Esophagus (tissue), 2 donors: ENCODE results near the gene HTD2. TPM values are rescaled to one million over a fixed set of nuclear protein-coding genes. Genes with fewer than 3 reads are reported as not detected.

ENCODE experiments used
- H3K27ac ChIP-seq, 2 donors: one replicate each; pipeline ENCODE4 v1.5.1; 2013; ENCODE audit warnings: low read depth in 2 of 2, mild to moderate bottlenecking in 2 of 2, inconsistent platforms in 1 of 2, low read length in 1 of 2, moderate library complexity in 1 of 2
- H3K27me3 ChIP-seq, 2 donors: one replicate each; pipeline ENCODE4 v1.6.1; 2013; ENCODE audit warnings: low read length in 2 of 2, control low read depth in 1 of 2, mild to moderate bottlenecking in 1 of 2; ENCODE audit not compliant: insufficient read depth in 2 of 2, control insufficient read depth in 1 of 2
- H3K36me3 ChIP-seq, 2 donors: one replicate each; pipeline ENCODE4 v1.6.1; 2013; ENCODE audit warnings: low read length in 1 of 2; ENCODE audit not compliant: control insufficient read depth in 2 of 2, insufficient read depth in 2 of 2
- H3K4me1 ChIP-seq, 2 donors: one replicate each; pipeline ENCODE4 v1.6.1; 2013; ENCODE audit warnings: low read length in 1 of 2; ENCODE audit not compliant: control insufficient read depth in 2 of 2, insufficient read depth in 2 of 2
- H3K4me3 ChIP-seq, 2 donors: one replicate each; pipeline ENCODE4 v1.5.1; 2013; ENCODE audit warnings: low read length in 2 of 2, mild to moderate bottlenecking in 2 of 2, low read depth in 1 of 2, moderate library complexity in 1 of 2
- H3K9me3 ChIP-seq, 2 donors: one replicate each; pipeline ENCODE4 v1.6.1; 2013; ENCODE audit warnings: mild to moderate bottlenecking in 2 of 2, low read depth in 1 of 2, low read length in 1 of 2, moderate library complexity in 1 of 2; ENCODE audit not compliant: control insufficient read depth in 2 of 2, insufficient read depth in 1 of 2
- WGBS, 2 donors: extraction: QIAGEN DNeasy Blood & Tissue Kit; methylation state at CpG; one replicate each; pipeline ENCODE4 v1.1.7; 2013; 5-methylcytosine and 5-hydroxymethylcytosine counted together
- polyA plus RNA-seq, 2 donors: library from polyadenylated mRNA; stranded (reverse); fragments of 200-250 nt; gene quantifications; one replicate each; pipeline ENCODE4 v1.2.3, GENCODE V29; 2013
- donor health status: healthy with polysubstance abuse.
- donor health status: Bipolar disorder and iron deficiency.

Gene HTD2
- polyA plus RNA-seq, 2 donors: 1.3 to 5.9 TPM

DNA sequence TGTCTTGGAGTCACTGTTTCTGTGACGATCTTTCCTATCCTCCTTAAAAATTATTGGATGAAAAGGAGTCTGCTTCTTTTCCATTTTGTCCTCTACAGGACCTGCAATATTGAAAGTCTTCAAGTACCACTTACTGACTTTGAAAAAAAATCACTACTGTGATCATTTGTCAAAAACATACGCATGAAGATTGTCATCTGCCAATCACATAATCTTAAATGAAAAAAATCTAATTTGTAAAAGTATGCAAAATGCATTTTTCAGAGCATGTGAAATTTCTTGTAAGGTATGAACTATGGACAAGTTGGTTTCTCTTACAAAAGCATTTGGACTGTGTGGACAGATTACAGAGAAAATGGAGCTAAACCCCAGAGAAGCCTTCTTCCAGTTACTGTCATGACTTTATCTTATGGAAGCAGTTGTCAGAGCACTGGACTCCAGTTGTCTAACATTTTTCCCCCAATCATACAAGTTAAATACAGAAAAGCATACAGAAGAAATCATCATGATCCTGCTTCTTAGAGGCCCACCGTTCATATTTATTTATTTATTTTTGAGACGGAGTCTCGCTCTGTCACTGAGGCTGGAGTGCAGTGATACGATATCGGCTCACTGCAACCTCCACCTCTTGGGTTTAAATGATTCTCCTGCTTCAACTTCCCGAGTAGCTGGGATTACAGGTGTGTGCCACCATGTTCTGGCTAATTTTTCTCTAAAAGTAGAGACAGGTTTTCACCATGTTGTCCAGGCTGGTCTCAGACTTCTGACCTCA lies 23.0 kb downstream of the HTD2 start:
- 87 to 92% methylated on average over 8 of the region's 8 CpGs for WGBS, 2 donors
- H3K27me3 ChIP-seq: no peaks in the 10 kb centered on the region
- no peaks in the 10 kb centered on the region for H3K36me3 ChIP-seq
- no peaks in the 10 kb centered on the region for H3K9me3 ChIP-seq
- H3K27ac ChIP-seq: no peak overlapping the region
- H3K4me1 ChIP-seq: no peaks in the 10 kb centered on the region
- no peak overlapping the region for H3K4me3 ChIP-seq

DNA sequence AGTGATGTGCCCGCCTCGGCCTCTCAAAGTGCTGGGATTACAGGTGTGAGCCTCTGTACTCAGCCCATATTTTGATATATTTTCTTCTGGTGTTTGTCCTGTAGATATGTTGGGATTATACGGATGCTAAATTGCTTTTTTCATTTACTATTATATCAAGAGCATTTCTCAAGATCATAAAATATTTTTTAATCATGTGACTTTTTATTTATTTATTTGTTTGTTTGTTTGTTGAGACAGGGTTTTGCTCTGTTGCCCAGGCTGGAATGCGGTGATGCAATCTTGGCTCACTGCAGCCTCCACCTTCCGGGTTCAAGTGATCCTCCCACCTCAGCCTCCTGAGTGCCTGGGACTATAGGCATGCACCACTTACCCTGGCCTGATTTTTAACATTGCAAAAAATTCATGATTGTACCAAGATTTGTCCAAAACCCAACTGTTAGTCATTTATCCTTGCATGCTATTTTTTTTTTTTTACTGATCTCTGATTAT lies 23.6 kb downstream of the HTD2 start:
- no peaks in the 10 kb centered on the region for H3K9me3 ChIP-seq
- no peak overlapping the region for H3K4me3 ChIP-seq
- whole genome bisulfite sequencing, 2 donors: 93 to 94% methylated on average over 5 of the region's 5 CpGs

DNA sequence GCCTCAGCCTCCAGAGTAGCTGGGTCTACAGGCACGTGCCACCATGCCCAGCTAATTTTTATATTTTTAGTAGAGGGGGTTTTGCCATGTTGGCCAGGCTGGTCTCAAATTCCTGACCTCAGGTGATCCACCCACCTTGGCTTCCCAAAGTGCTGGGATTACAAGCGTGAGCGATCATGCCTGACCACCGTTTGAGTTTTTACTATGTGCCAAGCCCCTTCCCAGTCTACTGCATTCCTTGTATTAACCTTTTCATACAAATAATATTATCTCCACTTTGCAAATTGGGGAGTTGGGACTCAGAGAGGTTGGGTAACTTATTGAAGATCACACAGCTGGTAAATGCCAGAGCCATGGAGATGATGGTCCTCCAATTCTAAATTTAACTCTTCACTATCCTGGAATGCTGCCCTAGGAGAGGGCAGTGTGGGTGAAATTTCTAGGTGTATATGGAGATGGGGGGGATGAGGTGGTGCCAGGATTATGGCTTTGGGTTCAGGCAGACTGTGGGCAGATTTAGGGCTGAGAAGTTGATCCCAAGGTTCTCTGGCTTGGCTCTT lies 25.4 kb downstream of the HTD2 start:
- Histone ChIP-seq H3K4me1 (peaks cover 0 to 2% of the 10 kb centered on the region in 2 donors), H3K36me3 (no peaks in the 10 kb centered on the region), H3K9me3 (no peaks in the 10 kb centered on the region), H3K27ac (no peak overlapping the region), H3K4me3 (no peak overlapping the region), H3K27me3 (no peaks in the 10 kb centered on the region)
- WGBS, 2 donors: 70 to 74% methylated on average over 4 of the region's 4 CpGs

More for the DNA sequence above, 23.6 kb downstream of the HTD2 start:
- Histone ChIP-seq H3K27me3 (no peaks in the 10 kb centered on the region), H3K27ac (no peak overlapping the region), H3K4me1 (no peaks in the 10 kb centered on the region), H3K36me3 (no peaks in the 10 kb centered on the region)

DNA sequence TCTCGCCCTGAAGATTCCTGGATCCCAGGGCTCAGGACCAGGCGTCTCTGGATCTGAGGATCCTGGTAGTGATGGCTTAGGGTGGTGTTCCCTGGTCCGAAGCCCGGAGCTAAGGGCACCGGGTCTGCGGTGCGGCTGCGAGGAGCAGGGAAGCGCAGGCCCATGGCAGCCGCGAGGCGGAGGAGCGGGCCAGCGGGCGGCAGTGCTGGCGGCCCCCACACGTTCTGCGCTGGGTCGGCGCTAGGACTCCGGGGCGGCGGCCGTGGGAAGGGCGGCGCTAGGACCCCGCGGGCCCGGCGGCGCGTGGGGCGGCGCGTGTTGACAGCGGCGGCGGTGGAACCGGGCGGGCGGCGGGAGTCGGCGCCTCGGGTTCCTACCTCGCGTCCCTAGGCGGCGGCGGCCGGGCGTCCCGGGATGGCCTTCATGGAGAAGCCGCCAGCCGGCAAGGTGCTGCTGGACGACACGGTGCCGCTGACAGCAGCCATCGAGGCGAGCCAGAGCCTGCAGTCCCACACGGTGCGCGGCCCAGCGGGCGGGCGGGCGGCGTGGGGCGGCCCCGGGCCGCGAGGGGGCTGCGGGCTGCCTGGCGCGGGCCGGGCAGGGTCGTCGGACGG lies 26.4 kb downstream of the HTD2 start, which contains the start of gene PXK:
TSS of gene PXK (plus strand) at position 318 of the 614 bp plus-strand sequence. CDS start at position 415, 97 bp downstream.
- no peaks in the 10 kb centered on the region for H3K36me3 ChIP-seq
- H3K4me1 ChIP-seq: peaks cover 0 to 2% of the 10 kb centered on the region in 2 donors
- no peaks in the 10 kb centered on the region for H3K9me3 ChIP-seq
- H3K27ac ChIP-seq: peak within 1 kb of the TSS; percentile 42 to 72
- H3K27me3 ChIP-seq: no peaks in the 10 kb centered on the region
- WGBS, 2 donors: 1% methylated on average over 42 to 79 of the region's 79 CpGs
- H3K4me3 ChIP-seq: peak within 1 kb of the TSS; percentile 94 to 96

DNA sequence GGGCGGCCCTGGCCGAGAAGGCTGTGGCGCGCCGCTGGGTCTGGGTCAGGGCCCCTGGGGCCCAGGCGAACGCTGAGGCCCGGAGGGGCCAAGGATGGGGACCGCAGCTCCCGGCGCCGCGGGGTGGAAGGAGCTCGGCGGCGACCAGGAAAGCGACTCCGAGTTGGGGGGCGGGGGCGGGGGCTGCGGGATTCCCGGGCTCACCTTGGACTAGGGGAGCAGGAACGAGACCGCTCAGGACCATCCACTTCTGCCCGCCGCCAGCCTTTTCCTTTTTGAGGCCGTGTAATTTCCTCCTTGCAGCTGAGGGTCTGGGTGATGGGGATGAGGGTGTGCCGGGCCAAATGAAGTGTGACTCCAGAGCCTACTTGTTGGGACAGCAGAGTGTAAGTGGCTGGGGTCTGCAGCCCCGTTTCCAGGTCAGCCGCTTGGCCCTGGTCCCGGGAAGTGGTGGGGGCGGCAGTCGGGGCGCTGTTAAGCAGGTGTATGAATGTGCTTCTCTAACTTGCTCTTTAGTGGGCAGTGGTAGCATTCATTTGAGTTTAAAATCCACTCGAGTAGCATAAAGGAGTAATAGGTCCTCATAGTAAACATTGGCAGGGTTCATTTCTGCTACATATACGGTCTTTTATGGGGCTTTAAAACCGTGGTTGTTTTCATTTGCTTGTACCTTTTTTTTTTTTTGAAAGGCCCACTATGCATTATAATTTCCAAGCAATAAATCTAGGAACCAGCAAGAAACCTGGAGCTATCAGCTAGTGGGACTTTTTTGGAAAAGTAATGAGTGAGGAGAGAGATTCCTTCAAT lies 27.1 kb downstream of the HTD2 start:
- Histone ChIP-seq H3K4me1 (peaks cover 0 to 2% of the 10 kb centered on the region in 2 donors), H3K27ac (peak overlapping the region; percentile 42 to 48), H3K9me3 (no peaks in the 10 kb centered on the region), H3K36me3 (no peaks in the 10 kb centered on the region), H3K4me3 (peak overlapping the region; percentile 94 to 96), H3K27me3 (no peaks in the 10 kb centered on the region)
- 1% methylated on average over 36 to 37 of the region's 37 CpGs for WGBS, 2 donors

DNA sequence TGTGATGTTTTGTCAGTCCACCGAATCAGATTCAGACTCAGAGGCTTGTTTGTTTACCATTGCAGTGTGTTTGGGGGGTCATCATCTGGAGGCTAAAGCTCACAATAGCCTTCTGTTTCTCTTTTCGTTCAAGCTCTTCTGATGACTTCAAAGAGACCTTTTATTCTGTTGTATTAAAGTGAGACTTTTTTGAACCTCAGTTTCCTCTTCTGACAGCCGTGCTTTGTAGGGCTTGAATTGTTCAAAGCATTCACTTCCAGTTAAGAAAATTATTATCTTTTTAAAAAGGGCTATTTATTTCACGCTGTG lies 27.6 kb downstream of the HTD2 start:
- Histone ChIP-seq H3K36me3 (no peaks in the 10 kb centered on the region), H3K4me3 (peak overlapping the region in 1 of 2 donors; percentile 96), H3K9me3 (no peaks in the 10 kb centered on the region), H3K27me3 (no peaks in the 10 kb centered on the region), H3K4me1 (peaks cover 0 to 2% of the 10 kb centered on the region in 2 donors), H3K27ac (no peak overlapping the region)
- WGBS, 2 donors: 28 to 33% methylated on average over 4 of the region's 4 CpGs

DNA sequence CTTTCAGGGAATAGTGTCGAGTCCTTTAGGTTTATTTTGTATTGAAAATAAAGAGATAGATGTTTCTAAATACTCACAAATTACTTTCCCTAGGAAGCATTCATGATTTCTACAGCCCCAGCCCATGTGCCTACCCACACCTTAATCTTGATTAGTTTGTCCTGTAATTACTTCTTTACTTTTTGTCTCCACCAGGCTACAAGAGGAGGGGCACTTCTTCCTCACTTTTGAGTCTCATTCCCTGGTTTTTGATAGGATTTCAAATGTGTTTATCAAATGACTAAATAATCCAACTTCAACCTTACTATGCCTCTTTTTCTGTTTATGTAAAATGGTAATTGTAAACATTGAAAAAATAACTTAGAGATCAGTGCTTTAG lies 28.2 kb downstream of the HTD2 start:
- no peaks in the 10 kb centered on the region for H3K36me3 ChIP-seq
- H3K27ac ChIP-seq: no peak overlapping the region
- H3K27me3 ChIP-seq: no peaks in the 10 kb centered on the region
- H3K4me3 ChIP-seq: no peak overlapping the region
- WGBS, 2 donors: 68 to 73% methylated on average over 1 of the region's 1 CpG
- no peaks in the 10 kb centered on the region for H3K9me3 ChIP-seq
- H3K4me1 ChIP-seq: peaks cover 0 to 2% of the 10 kb centered on the region in 2 donors

DNA sequence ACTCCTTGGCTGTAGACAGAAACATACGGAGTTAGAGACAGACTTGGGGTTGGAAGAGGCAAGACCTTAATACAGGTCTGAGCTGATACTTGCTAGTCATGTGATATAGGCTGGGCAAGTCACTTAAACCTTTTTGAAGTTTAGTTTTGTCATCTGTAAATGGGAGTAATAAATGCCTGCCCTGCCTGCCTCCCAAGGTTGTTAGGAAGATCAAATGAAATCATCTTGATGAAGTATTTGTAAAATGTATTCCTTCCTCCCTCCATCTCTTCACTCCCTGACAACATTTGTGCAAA lies 29.3 kb downstream of the HTD2 start:
- Histone ChIP-seq H3K36me3 (no peaks in the 10 kb centered on the region), H3K27ac (peak overlapping the region; percentile 71 to 76), H3K27me3 (no peaks in the 10 kb centered on the region), H3K4me3 (no peak overlapping the region), H3K9me3 (no peaks in the 10 kb centered on the region), H3K4me1 (peaks cover 0 to 2% of the 10 kb centered on the region in 2 donors)
- WGBS, 2 donors: 26 to 29% methylated on average over 1 of the region's 1 CpG

DNA sequence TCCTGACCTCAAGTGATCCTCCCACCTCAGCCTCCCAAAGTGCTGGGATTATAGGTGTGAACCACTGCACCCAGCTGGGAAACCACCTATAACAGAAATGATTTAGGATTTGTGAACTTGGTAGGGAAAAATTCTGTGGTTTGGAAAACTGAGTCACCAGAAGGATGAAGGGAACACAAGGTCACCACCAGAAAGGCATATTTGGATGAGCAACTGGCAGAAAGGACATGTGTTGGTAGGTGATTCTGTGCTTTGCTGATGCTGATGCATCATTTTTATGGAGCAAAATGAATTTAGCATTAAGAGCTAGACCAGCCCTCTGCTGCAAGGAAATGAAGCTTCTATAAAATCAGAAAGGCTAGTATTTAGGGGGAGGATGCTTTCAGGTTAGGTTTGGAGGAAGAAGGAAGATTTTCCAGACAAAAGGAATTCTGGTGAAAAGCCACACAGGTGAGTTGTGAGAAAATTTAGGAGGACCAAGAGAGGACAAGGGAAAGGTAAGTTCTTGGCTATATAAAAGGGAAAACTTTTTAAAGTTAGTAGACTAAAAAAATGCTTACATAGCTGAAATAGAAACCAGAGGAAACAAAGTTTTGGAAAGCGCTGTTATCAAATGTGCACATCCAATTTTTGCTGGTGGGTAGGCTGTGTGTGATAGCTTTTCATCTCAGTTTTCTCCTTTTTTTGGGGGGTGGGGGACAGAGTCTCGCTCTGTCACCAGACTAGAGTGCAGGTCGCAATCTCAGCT lies 30.0 kb downstream of the HTD2 start:
- H3K27me3 ChIP-seq: no peaks in the 10 kb centered on the region
- H3K4me3 ChIP-seq: no peak overlapping the region
- WGBS, 2 donors: 97% methylated on average over 3 of the region's 3 CpGs
- H3K9me3 ChIP-seq: no peaks in the 10 kb centered on the region
- H3K27ac ChIP-seq: no peak overlapping the region
- H3K36me3 ChIP-seq: no peaks in the 10 kb centered on the region
- H3K4me1 ChIP-seq: peaks cover 0 to 2% of the 10 kb centered on the region in 2 donors
